PC-9 (cell line): ENCODE data around the gene GUCD1.

Experiments
- EZH2 ChIP-seq: fragments of 200-600 bp; sonication (generic); IDR thresholded peaks from 2 replicates; pipeline ENCODE4 v1.8.0; 2017; ENCODE audit warnings: antibody characterized with exemption, low read depth
- TF ChIP-seq, protein P1 (sequence below): fragments of 200-600 bp; sonication (generic); conservative IDR thresholded peaks from 2 replicates; pipeline ENCODE4 v1.6.1; 2017; ENCODE audit warnings: mixed run types, antibody characterized with exemption, mild to moderate bottlenecking, moderate library complexity

DNA sequence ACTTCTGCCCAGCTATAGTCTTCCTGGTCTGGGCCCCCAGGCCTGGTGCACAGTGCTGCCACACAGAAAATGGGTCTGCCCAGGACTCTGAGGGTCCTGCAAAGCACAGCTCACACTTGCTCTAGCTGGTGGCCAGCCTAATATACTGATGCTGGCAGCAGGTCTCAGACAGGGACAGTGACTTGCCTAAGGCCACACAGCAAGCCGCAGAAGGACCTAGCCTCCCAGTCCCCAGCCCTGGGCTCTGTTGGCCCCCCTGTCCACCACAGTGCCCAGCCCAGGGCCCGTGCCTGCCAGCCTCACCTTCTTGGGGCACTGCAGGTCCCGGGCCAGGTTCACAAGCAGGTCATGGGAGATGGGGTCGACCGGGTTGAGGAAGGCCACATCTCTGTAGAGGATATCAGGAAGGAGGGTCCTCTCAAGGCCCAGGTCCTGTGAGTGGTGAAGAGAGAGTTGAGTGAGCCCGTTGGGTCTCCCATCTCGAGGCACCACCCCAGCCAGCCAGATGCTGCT is 34.6 kb upstream of the GUCD1 start:
- TF ChIP-seq, protein P1, sequence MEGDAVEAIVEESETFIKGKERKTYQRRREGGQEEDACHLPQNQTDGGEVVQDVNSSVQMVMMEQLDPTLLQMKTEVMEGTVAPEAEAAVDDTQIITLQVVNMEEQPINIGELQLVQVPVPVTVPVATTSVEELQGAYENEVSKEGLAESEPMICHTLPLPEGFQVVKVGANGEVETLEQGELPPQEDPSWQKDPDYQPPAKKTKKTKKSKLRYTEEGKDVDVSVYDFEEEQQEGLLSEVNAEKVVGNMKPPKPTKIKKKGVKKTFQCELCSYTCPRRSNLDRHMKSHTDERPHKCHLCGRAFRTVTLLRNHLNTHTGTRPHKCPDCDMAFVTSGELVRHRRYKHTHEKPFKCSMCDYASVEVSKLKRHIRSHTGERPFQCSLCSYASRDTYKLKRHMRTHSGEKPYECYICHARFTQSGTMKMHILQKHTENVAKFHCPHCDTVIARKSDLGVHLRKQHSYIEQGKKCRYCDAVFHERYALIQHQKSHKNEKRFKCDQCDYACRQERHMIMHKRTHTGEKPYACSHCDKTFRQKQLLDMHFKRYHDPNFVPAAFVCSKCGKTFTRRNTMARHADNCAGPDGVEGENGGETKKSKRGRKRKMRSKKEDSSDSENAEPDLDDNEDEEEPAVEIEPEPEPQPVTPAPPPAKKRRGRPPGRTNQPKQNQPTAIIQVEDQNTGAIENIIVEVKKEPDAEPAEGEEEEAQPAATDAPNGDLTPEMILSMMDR = no peak
- TF ChIP-seq EZH2 = no peak
